HL-60/S4 treated with retinoic acid at 250 ng/mL for 4 days and 3 days (cell line): ENCODE data around the gene CUEDC2.

Experiments
- in situ Hi-C: fragments of 300-500 bp; cut with MboI; formaldehyde crosslinking; loops from 2 replicates; pipeline ENCODE4 v1.7.0; 2022; ENCODE audit warnings: low sequenced_read_pairs

The CUEDC2 gene

GRCh38 chr10:102375250-102375649 is 57.1 kb downstream of the CUEDC2 start:
- in situ Hi-C loops, result no loop called here
